ENCODE measurements around the gene LRRK1.

Gene LRRK1

GRCh38 chr15:101024706-101025500 is 105.7 kb downstream of the LRRK1 start:
- intact Hi-C loops (cut with DNase I) = no loop called here
- peak in 12 of 42 donors; percentile 2 to 39 (median 13) for DNase-seq

- intact Hi-C loops (cut with DNase I) = no loop called here
- peak in 10 of 42 donors; percentile 0 to 22 (median 10) for DNase-seq
Observed at GRCh38 chr15:101025501-101025885, 106.3 kb downstream of the LRRK1 start.

DNA sequence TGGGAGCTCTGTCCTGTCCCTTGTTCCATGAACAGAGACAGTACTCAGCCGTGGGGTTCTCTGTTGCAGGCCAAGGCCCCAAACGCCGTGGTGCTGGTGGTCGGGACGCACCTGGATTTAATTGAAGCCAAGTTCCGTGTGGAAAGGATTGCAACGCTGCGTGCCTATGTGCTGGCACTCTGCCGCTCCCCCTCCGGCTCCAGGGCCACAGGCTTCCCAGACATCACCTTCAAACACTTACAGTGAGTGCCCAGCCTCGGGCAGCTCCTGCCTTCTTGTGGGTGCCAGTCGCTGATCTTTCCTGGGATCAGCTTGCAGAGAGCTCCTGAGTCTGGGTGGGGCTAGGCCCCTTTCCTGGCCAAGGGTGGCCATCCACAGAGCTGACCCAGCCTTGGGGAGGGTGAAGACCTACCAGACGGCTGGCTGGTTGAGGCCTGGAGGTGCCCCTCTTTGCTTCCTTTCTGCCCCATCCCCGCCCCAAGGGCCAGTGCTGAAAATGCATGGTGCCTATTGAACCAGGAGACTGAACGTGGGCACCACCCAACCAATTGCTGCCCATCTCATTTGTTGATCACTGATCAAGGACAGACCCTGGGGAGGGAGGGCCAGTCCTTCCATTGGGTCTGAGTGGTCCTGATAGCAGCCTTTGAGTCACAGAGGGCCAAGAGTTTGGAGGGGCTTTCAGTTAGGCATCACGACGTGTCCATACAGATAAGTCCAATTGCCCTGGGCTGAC is 106.9 kb downstream of the LRRK1 start:
- peak in 12 of 42 donors; percentile 4 to 32 (median 13) for DNase-seq
- intact Hi-C loops (cut with DNase I) = no loop called here

DNA sequence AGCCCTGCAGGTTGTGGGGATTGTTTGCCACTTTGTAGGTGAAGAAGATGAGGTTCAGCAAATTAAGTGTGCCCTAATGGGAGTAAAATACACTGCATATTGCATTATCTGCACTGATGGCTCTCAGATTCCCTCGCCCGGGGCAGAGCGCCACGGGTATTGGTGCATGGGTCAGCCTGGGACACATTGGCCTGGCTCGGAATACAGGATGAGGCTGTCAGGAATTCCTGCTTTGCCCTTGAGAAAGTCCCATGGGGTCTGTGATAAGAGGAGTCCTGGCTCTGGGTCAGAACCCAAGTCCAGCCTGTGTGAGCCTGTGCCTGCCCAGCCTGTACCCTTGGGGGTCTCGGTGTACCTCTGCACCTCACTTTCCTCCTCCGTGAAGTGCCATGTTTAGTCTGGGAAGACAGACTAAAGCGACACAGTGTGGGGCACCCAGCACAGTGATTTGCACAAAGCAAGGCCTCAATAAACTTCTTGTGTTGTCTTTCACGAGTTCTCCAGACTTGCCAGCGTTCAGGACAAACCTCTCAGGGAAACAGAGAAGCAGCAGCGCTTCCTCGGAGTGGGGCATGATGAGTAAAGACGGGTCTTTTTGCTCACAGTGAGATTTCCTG is 107.6 kb downstream of the LRRK1 start:
- peak in 13 of 42 donors; percentile 0 to 33 (median 6) for DNase-seq
- intact Hi-C loops (cut with DNase I) = no loop called here

DNA sequence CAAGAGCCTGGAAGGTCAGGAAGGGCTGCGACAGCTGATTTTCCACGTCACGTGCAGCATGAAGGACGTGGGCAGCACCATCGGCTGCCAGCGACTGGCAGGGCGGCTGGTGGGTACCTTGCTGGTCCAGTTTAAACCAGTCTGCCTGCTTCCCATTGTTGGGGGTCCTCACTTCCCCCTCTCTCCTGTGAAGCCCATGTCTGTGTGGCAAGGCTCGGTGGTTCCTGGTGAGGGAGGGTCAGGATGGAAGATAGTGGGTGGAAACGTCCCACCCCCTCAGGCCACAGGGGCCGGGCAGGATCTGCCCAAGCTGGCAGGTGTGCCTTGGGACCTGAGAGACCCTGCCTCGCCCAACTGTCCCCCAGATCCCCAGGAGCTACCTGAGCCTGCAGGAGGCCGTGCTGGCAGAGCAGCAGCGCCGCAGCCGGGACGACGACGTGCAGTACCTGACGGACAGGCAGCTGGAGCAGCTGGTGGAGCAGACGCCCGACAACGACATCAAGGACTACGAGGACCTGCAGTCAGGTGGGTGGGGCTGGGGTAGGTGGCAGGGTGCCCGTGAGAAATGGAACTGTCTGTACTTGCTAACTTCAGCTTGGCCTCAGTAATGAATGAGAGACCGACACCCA is 108.2 kb downstream of the LRRK1 start:
- intact Hi-C loops (cut with DNase I) = no loop called here

GRCh38 chr15:101027920-101028319 is 108.8 kb downstream of the LRRK1 start:
- intact Hi-C loops (cut with DNase I) = no loop called here
- DNase-seq = peak in 9 of 42 donors; percentile 0 to 27 (median 12)

More for the DNA sequence above, 108.2 kb downstream of the LRRK1 start:
- DNase-seq = peak in 16 of 42 donors; percentile 1 to 36 (median 14)

DNA sequence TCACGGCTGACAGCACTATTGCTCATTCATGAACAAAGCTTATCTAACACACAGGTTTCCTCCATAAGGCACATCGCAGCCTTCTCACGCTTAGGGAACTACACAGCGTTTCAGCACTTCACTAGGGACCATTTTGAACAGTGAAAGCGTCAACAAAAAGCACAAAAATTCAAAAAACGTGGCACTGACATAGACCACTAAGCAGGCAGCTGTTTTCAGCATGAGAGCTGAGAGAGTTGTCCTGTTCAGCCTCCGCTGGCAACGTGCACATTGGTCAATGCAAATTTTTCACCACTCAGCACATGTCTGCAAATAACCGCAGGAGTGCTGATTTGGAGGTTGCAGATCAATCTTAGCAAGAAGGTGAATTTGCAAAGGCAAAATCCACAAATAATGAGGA is 109.2 kb downstream of the LRRK1 start:
- DNase-seq = peak in 13 of 42 donors; percentile 0 to 28 (median 3)
- intact Hi-C loops (cut with DNase I) = no loop called here

GRCh38 chr15:101028772-101029438 is 109.7 kb downstream of the LRRK1 start:
- peak in 17 of 42 donors; percentile 0 to 37 (median 13) for DNase-seq
- intact Hi-C loops (cut with DNase I) = no loop called here

DNA sequence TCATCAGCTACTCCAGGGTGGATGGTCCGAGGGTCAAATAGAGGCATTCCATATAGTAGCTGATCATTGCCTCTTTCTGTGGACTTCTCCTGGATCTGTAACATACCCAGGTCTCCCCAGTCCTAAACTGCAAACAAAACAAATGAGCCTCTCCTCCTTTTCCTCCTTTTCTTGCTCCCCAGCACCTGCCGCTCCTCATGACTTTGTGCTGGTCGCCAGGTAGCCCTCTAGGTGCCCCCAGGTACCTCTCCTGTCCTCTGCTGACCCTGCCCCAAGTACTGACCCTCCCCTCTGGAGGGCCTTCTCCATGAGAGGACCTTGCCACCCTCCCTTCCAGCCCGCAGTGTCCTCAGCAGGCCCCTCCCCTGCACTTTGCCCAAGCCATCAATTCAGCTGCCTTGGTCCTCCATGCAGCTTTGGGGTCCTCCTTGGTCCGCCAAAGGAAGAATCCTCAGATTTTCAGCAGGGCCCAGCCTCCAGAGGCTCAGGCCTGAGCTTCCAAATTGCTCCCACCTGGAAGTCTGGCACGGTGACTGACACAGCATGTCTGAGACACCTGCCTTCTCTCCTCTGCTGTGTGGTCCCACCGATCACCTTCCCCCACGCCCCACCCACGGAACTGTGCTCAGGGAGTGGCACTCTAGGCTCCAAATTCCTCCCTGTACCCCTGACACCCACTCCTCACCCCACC is 111.0 kb downstream of the LRRK1 start:
- peak in 14 of 42 donors; percentile 0 to 30 (median 6) for DNase-seq
- intact Hi-C loops (cut with DNase I) = no loop called here

DNA sequence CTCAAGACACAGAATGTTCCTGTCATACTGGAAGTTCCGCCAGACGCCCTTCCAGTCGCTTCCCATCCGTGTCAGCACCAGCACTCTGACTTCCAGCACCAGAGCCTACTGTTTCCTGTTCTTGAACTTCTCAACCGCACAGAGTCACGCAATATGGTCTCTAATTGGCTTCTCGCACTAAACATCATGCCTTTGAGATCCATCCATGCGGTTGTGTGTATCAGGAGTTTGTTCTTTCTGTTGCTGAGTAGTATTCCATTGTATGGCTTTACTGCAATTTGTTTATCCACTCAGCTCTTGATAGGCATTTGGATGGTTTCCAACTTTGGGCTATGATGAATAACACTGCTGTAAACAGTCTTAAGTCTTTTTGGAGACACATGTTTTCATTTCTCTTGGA is 112.1 kb downstream of the LRRK1 start:
- DNase-seq = peak in 7 of 42 donors; percentile 3 to 16 (median 9)
- intact Hi-C loops (cut with DNase I) = no loop called here

DNA sequence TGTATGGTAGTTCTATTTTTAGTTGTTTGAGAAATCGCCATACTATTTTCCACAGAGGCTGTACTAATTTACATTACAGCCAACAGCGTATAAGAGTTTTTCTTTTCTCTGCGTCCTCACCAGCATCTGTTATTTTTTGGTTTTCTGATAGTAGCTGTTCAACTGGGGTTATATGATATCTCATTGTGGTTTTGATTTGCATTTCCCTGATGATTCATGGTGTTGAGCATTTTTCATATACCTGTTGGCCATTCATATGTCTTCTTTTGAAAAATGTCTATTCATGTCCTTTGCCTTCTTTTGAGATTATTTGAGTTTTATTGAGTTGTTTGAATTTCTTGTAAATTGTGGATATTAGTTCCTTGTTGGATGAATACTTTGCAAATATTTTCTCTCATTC is 114.6 kb downstream of the LRRK1 start:
- DNase-seq = no peak
- intact Hi-C loops (cut with DNase I) = no loop called here

DNA sequence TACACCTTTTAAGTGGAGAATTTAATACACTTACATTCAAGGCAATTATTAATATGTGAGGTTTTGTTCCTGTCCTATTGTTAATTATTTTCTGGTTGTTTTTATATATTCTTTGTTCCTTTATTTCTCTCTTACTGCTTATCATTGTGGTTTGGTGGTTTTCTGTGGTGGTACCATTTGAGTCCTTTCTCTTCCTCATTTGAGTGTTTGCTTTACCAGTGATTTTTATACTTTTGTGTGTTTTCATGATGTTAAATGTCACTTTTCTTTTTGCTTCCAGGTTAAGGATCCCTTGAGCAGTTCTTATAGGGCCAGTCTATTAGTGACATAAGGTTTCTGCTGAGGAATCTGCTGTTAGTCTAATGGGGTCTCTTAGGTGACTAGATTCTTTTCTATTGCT is 116.5 kb downstream of the LRRK1 start:
- DNase-seq = no peak
- intact Hi-C loops (cut with DNase I) = no loop called here

GRCh38 chr15:101036189-101036588 is 117.0 kb downstream of the LRRK1 start:
- DNase-seq = no peak
- intact Hi-C loops (cut with DNase I) = no loop called here

- intact Hi-C loops (cut with DNase I) = no loop called here
- peak in 10 of 42 donors; percentile 3 to 30 (median 9) for DNase-seq
Observed at GRCh38 chr15:101037090-101037830, 118.1 kb downstream of the LRRK1 start.

- peak in 9 of 42 donors; percentile 1 to 31 (median 7) for DNase-seq
Observed at GRCh38 chr15:101038327-101039003, 119.3 kb downstream of the LRRK1 start.

DNA sequence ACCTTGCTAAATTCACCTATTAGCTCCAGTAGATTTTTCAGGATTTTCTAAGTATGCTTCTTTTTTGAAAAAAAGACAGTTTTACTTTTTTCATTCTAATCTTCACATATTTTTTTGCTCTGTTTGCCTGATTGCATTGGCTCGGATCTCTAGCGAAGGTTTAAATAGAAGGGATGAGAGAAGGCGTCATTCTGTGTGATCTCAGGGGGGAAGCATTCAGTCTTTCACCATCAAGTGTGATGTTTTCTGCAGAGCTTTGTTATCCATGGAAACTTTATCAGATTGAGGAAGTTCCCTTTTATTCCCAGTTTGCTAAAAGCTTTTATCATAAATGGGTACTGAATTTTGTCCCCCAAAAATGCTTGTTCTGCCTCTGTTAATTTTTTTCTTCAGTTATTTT is 120.3 kb downstream of the LRRK1 start:
- no peak for DNase-seq
- intact Hi-C loops (cut with DNase I) = no loop called here

More at GRCh38 chr15:101038327-101039003, 119.3 kb downstream of the LRRK1 start:
- intact Hi-C loops (cut with DNase I) = no loop called here

GRCh38 chr15:101042320-101042719 is 123.2 kb downstream of the LRRK1 start:
- intact Hi-C loops (cut with DNase I) = no loop called here
- DNase-seq = peak in 9 of 42 donors; percentile 4 to 28 (median 10)
